ENCODE measurements around the gene DNASE2.
A peak's percentile ranks its signal among the peaks of the same experiment; 100 is the strongest.

The DNASE2 gene

DNA sequence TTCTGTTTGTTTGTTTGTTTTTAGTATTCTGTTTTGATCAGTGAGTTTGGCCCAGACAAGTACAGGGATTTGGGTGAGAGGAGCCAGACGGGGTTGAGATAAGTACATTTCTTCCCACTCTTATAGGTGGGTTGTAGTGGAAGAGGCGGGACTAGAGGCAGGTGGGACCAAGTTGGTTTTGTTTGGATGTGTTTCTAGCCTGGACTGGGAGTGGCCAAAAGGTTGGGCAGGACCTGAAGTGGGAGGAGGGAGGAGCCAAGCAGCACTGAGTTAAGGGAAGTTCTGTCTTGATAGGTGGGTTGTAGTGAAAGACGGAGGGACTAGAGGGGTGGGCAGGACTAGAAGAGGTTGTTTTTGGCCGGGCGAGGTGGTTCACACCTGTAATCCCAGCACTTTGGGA lies 9.0 kb downstream of the DNASE2 start:
- H3K9me3 ChIP-seq (ENCODE audit: control insufficient read depth, insufficient read depth, low read length), result no peaks in the 10 kb centered on the region
- H3K4me3 ChIP-seq (ENCODE audit: low read depth, low read length), result no peak overlapping the region
- no peak overlapping the region for H3K27ac ChIP-seq (ENCODE audit: low read depth, low read length)
- peaks cover 21% of the 10 kb centered on the region for H3K36me3 ChIP-seq (ENCODE audit: control insufficient read depth, insufficient read depth, low read length)
- peaks cover 2% of the 10 kb centered on the region; the same call in 1 of the 2 replicates for H3K4me1 ChIP-seq (ENCODE audit: control insufficient read depth, insufficient read depth, low read length)
- H3K9ac ChIP-seq (ENCODE audit: low read depth, low read length), result no peak overlapping the region
- H3K27me3 ChIP-seq (ENCODE audit: control insufficient read depth, insufficient read depth, low read length), result no peaks in the 10 kb centered on the region

DNA sequence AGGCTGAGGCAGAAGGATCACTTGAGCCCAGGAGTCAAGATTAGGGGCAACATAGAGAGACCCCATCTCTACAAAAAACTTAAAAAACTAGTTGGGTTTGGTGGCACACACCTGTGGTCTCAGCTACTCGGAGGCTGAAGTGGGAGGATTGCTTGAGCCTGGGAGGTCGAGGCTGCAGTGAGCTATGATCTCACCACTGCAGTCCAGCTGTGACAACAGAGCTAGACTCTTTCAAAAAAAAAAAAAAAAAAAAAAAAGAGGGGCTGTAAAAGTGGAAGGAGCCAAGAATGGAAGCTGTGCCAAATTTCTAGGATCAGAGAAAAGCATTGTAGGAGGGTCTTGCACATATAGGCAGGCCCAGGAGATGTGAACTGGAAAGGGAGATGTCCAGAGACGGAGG lies 9.6 kb downstream of the DNASE2 start:
- peaks cover 19% of the 10 kb centered on the region for H3K36me3 ChIP-seq (ENCODE audit: control insufficient read depth, insufficient read depth, low read length)
- no peaks in the 10 kb centered on the region for H3K9me3 ChIP-seq (ENCODE audit: control insufficient read depth, insufficient read depth, low read length)
- H3K27me3 ChIP-seq (ENCODE audit: control insufficient read depth, insufficient read depth, low read length), result no peaks in the 10 kb centered on the region
- H3K9ac ChIP-seq (ENCODE audit: low read depth, low read length), result no peak overlapping the region
- H3K27ac ChIP-seq (ENCODE audit: low read depth, low read length), result no peak overlapping the region
- H3K4me3 ChIP-seq (ENCODE audit: low read depth, low read length), result no peak overlapping the region
- H3K4me1 ChIP-seq (ENCODE audit: control insufficient read depth, insufficient read depth, low read length), result peaks cover 5% of the 10 kb centered on the region; the same call in 1 of the 2 replicates

DNA sequence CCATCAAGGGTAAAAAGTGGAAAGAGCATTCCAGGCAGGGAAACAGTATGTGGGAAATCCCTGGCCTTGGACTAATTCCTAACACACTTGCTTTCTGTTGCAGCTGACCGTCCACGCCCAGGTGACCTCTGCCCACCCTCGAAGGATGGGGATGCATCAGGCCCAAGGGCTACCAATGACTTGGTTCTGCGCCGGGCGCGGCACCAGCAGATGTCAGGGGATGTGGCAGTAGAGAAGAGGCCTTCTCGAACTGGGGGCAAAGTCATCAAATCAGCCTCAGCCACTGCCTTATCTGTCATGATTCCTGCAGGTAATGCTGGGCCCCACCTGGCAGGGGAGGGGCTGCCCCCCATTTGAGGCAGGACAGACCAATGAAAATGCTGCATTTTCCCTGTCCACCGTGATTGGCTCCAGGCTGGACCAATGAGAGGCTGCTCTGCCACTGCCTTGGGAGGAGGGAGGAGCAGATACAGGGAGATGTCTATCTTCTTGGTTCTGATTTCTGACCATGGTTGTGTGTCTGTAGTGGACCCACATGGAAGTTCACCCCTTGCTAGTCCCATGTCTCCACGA lies 12.6 kb downstream of the DNASE2 start:
- Histone ChIP-seq H3K27me3 (ENCODE audit: control insufficient read depth, insufficient read depth, low read length) (no peaks in the 10 kb centered on the region), H3K4me1 (ENCODE audit: control insufficient read depth, insufficient read depth, low read length) (peaks cover 9% of the 10 kb centered on the region; the same call in 1 of the 2 replicates), H3K9ac (ENCODE audit: low read depth, low read length) (no peak overlapping the region), H3K4me3 (ENCODE audit: low read depth, low read length) (no peak overlapping the region), H3K36me3 (ENCODE audit: control insufficient read depth, insufficient read depth, low read length) (peaks cover 11% of the 10 kb centered on the region; the same call in 1 of the 2 replicates), H3K9me3 (ENCODE audit: control insufficient read depth, insufficient read depth, low read length) (no peaks in the 10 kb centered on the region), H3K27ac (ENCODE audit: low read depth, low read length) (no peak overlapping the region)

DNA sequence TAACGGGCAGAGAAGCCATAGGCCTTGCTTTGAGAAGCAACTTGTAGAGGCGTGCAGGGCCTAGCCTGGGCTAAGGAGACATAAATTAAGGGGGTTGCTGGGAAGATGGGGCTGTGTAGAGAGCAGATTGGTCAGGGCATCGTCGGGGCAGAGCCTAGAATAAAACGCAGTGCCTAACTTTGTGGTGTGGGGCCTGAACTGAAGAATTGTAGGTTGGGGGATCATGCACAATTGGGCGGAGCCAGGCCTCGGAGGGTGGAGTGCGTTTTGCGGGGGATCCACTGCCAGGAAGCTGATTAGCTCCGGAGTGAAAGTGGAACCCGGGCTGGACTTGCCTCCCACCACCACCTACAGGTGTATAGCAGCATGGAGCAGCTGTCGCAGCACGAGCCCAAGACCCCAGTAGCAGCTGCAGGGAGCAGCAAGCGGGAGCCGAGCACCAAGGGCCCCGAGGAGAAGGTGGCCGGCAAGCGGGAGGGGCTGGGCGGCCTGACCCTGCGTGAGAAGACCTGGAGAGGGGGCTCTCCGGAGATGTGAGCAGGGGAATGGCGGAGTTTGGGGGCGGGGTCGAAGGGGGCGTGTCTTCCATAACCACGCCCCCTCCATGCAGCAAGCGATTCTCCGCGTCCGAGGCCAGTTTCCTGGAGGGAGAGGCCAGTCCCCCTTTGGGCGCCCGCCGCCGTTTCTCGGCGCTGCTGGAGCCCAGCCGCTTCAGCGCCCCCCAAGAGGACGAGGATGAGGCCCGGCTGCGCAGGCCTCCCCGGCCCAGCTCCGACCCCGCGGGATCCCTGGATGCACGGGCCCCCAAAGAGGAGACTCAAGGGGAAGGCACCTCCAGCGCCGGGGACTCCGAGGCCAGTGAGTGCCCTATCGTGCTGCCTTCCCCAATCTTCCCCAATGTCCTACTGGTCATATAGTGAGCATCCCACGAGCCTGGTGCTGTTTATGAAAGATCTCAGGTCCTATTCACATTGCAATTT lies 13.8 kb downstream of the DNASE2 start:
- Histone ChIP-seq H3K36me3 (ENCODE audit: control insufficient read depth, insufficient read depth, low read length) (peaks cover 11% of the 10 kb centered on the region; the same call in 1 of the 2 replicates), H3K9me3 (ENCODE audit: control insufficient read depth, insufficient read depth, low read length) (no peaks in the 10 kb centered on the region), H3K27ac (ENCODE audit: low read depth, low read length) (peak overlapping the region; percentile 51), H3K9ac (ENCODE audit: low read depth, low read length) (no peak overlapping the region), H3K4me3 (ENCODE audit: low read depth, low read length) (peak overlapping the region; percentile 69), H3K27me3 (ENCODE audit: control insufficient read depth, insufficient read depth, low read length) (no peaks in the 10 kb centered on the region), H3K4me1 (ENCODE audit: control insufficient read depth, insufficient read depth, low read length) (peaks cover 9% of the 10 kb centered on the region; the same call in 1 of the 2 replicates)

DNA sequence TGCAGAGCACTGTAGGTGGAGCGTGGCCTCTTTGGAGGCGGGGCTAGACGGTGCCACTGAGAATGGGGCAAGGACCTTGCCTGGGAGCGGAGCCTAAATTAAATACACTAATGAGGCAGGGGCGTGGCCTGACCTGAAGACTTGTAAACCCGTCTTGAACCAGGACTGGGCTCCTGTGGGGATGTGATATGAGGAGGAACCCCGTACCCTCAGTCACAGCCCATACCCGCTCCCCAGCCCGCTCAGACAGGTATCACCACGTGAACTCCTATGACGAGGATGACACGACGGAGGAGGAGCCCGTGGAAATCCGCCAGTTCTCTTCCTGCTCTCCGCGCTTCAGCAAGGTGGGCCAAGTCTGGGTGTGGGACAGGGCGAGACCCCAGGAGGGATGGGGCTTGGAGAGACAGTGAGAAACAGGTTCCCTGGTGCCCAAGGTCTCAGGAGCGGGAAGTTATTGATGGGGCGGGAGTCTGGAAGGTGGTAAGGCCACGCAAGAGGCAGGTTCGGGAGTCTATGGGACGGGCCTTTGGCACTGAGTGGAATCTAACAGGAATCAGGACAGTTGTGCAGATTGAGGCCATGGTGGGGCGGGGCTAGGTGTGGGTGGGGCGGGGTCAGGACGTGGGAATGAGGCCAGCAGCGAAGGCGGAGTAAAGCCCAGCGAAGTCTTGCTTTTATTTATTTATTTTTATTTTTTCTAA lies 14.7 kb downstream of the DNASE2 start:
- Histone ChIP-seq H3K9me3 (ENCODE audit: control insufficient read depth, insufficient read depth, low read length) (no peaks in the 10 kb centered on the region), H3K27me3 (ENCODE audit: control insufficient read depth, insufficient read depth, low read length) (no peaks in the 10 kb centered on the region), H3K4me1 (ENCODE audit: control insufficient read depth, insufficient read depth, low read length) (peaks cover 9% of the 10 kb centered on the region; the same call in 1 of the 2 replicates), H3K36me3 (ENCODE audit: control insufficient read depth, insufficient read depth, low read length) (peaks cover 5% of the 10 kb centered on the region; the same call in 1 of the 2 replicates), H3K9ac (ENCODE audit: low read depth, low read length) (no peak overlapping the region), H3K4me3 (ENCODE audit: low read depth, low read length) (peak overlapping the region; percentile 69; the same call in 1 of the 2 replicates), H3K27ac (ENCODE audit: low read depth, low read length) (no peak overlapping the region)

DNA sequence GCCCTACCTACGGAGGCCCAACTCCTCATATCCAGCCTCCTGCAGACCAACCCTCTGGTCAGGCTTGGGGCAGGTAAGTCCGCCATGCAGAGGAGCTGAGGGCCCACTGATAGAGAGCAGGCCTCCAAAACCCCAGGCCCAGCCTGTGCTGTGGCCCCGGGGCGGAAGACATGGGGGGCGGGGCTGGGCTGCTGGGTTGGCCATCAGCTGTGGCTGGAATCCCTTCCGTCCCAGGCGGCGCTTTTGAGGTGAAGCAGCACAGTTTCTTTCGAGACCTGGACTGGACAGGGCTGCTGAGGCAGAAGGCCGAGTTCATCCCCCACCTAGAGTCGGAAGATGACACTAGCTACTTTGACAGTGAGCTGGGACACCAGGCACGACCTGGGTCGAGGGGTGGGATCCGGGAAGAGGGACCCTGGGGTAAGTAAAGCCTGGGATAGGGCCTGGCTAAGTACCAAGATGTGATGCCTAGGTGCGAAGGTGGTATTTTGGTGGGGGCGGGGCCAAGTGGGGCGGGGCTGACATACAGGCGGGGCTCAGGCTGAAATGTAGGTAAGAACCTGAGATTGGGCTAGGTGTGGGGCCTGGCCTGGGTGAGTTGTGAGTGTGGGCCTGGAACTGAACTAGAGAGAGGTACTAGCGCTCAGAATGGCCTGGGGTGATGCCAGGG lies 15.4 kb downstream of the DNASE2 start:
- H3K4me1 ChIP-seq (ENCODE audit: control insufficient read depth, insufficient read depth, low read length), result peaks cover 9% of the 10 kb centered on the region; the same call in 1 of the 2 replicates
- peak overlapping the region; percentile 12 for H3K27ac ChIP-seq (ENCODE audit: low read depth, low read length)
- no peak overlapping the region for H3K9ac ChIP-seq (ENCODE audit: low read depth, low read length)
- H3K36me3 ChIP-seq (ENCODE audit: control insufficient read depth, insufficient read depth, low read length), result peaks cover 5% of the 10 kb centered on the region; the same call in 1 of the 2 replicates
- H3K9me3 ChIP-seq (ENCODE audit: control insufficient read depth, insufficient read depth, low read length), result no peaks in the 10 kb centered on the region
- H3K27me3 ChIP-seq (ENCODE audit: control insufficient read depth, insufficient read depth, low read length), result no peaks in the 10 kb centered on the region
- H3K4me3 ChIP-seq (ENCODE audit: low read depth, low read length), result no peak overlapping the region

DNA sequence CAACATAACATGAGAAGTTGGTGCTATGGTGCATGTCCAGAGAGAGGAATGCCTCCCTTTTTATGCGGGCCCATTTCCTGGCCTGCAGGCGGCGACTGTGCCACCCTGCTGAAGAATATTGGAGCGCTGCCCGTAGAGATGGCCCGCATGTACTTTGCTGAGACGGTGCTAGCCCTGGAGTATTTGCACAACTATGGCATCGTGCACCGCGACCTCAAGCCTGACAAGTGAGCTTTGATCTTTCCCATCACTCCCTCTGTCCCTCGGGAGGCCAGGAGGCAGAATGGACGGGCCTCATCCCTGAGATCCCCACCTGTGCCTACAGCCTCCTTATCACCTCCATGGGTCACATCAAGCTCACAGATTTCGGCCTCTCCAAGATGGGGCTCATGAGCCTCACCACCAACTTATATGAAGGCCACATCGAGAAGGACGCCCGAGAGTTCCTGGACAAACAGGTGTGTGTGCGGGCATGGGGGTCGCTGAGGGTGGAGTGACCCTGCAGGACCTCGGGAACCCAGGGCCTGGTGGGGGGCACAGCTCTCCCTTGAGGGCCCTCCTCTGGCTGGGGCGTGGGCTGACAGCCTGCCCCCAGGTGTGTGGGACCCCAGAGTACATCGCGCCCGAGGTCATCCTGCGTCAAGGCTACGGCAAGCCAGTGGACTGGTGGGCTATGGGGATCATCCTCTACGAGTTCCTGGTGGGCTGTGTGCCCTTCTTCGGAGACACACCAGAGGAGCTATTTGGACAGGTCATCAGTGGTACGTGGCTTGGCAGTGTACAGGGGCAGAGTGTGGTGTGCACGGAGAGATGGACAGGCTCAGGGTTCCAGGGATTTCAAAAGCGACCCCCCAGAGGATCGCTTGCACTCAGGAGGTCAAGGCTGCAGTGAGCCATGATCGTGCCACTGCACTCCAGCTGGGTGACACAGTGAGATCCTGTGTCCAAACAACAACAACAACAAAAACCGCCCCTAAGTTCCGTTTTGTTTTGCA lies 16.2 kb downstream of the DNASE2 start:
- no peaks in the 10 kb centered on the region for H3K9me3 ChIP-seq (ENCODE audit: control insufficient read depth, insufficient read depth, low read length)
- H3K4me1 ChIP-seq (ENCODE audit: control insufficient read depth, insufficient read depth, low read length), result peaks cover 9% of the 10 kb centered on the region; the same call in 1 of the 2 replicates
- no peak overlapping the region for H3K4me3 ChIP-seq (ENCODE audit: low read depth, low read length)
- H3K27ac ChIP-seq (ENCODE audit: low read depth, low read length), result no peak overlapping the region
- H3K36me3 ChIP-seq (ENCODE audit: control insufficient read depth, insufficient read depth, low read length), result peaks cover 5% of the 10 kb centered on the region; the same call in 1 of the 2 replicates
- H3K9ac ChIP-seq (ENCODE audit: low read depth, low read length), result no peak overlapping the region
- no peaks in the 10 kb centered on the region for H3K27me3 ChIP-seq (ENCODE audit: control insufficient read depth, insufficient read depth, low read length)

DNA sequence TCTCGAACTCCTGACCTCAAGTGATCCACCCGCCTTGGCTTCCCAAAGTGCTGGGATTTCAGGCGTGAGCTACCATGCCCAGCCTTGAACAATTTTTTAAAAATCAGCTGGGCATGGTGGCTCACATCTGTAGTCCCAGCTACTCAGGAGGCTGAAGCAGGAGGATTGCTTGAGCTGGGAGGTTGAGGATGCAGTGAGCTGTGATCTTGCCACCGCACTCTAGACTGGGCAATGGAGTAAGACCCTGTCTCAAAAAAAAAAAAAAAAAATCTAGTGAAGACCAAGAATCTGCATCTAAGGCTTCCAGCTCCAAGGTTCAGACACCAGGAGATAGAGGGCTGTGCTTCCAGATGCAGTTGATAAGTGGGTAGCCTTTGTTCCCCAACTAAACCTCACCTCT lies 17.1 kb downstream of the DNASE2 start:
- Histone ChIP-seq H3K36me3 (ENCODE audit: control insufficient read depth, insufficient read depth, low read length) (peaks cover 8% of the 10 kb centered on the region), H3K9ac (ENCODE audit: low read depth, low read length) (no peak overlapping the region), H3K4me1 (ENCODE audit: control insufficient read depth, insufficient read depth, low read length) (peaks cover 9% of the 10 kb centered on the region; the same call in 1 of the 2 replicates), H3K4me3 (ENCODE audit: low read depth, low read length) (no peak overlapping the region), H3K27ac (ENCODE audit: low read depth, low read length) (no peak overlapping the region), H3K9me3 (ENCODE audit: control insufficient read depth, insufficient read depth, low read length) (no peaks in the 10 kb centered on the region), H3K27me3 (ENCODE audit: control insufficient read depth, insufficient read depth, low read length) (no peaks in the 10 kb centered on the region)

DNA sequence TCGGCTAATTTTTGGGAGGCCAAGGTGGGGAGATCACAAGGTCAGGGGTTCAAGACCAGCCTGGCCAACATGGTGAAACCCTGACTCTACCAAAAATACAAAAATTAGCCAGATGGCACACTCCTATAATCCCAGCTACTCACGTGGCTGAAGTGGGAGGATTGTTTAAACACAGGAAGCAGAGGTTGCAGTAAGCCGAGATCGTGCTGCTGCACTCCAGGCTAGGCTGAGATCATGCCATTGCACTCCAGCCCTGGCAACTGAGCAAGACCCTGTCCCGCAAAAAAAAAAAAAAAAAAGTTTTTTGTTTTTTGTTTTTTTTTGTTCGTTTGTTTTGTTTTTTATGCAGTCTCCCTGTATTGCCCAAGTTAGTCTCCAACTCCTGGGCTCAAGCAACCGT lies 21.7 kb downstream of the DNASE2 start:
- no peak overlapping the region for H3K27ac ChIP-seq (ENCODE audit: low read depth, low read length)
- no peak overlapping the region for H3K9ac ChIP-seq (ENCODE audit: low read depth, low read length)
- H3K27me3 ChIP-seq (ENCODE audit: control insufficient read depth, insufficient read depth, low read length), result no peaks in the 10 kb centered on the region

More for the DNA sequence above, 21.7 kb downstream of the DNASE2 start:
- no peak overlapping the region for H3K4me3 ChIP-seq (ENCODE audit: low read depth, low read length)
- H3K4me1 ChIP-seq (ENCODE audit: control insufficient read depth, insufficient read depth, low read length), result no peaks in the 10 kb centered on the region
- peaks cover 22% of the 10 kb centered on the region; the same call in 1 of the 2 replicates for H3K36me3 ChIP-seq (ENCODE audit: control insufficient read depth, insufficient read depth, low read length)
- H3K9me3 ChIP-seq (ENCODE audit: control insufficient read depth, insufficient read depth, low read length), result no peaks in the 10 kb centered on the region

Data from HUES48 (cell line).